ENCODE measurements around the gene GPR39.
A peak's percentile ranks its signal among the peaks of the same experiment; 100 is the strongest.

Gene GPR39

GRCh38 chr2:132414081-132414480 lies 2.5 kb upstream of the GPR39 start:
- DNase-seq (ENCODE audit: low spot score): no peak

- no peak for DNase-seq (ENCODE audit: low spot score)
Observed at GRCh38 chr2:132415256-132415914, 1.2 kb upstream of the GPR39 start.

DNA sequence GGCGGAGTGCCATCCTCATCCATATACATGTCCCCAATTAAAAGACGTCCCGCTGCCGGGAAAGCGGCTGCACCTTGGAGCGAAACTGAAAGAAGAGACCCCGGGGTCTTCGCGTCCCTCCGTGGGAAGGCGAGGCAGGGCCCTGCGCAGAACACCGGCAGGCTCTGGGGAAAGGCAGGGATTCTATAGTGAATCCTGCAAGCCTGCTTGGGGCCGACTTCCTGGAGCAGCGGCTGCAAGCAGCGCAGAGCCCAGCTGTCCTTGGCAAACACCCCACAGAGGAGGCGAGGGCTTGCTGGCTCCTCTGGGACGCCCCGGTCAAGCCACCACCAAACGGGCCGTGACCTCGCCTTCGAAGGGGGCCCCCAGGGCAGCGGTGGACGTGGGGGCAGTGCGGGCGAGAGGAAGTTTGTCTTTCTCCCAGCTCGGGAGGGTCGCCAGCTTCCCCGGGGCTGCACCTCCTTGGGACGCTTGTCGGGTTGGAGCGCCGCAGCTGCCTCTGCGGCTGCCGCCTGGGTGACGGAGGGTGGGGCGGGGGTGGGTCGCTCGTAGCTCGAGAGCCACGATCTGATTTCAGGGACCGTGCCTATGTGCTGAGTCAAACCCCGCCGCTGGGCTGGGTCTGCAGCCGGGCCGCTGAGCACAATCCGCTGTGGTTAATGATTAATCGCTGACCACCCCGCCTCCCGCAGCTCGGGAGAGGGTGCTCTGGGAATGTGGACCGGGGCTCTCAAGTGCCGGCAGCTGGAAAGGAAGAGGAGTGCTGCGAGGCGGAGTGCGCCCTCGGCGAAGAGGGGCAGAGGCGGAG lies 486 bp upstream of the GPR39 start:
- peak; percentile 87 for DNase-seq (ENCODE audit: low spot score)

DNA sequence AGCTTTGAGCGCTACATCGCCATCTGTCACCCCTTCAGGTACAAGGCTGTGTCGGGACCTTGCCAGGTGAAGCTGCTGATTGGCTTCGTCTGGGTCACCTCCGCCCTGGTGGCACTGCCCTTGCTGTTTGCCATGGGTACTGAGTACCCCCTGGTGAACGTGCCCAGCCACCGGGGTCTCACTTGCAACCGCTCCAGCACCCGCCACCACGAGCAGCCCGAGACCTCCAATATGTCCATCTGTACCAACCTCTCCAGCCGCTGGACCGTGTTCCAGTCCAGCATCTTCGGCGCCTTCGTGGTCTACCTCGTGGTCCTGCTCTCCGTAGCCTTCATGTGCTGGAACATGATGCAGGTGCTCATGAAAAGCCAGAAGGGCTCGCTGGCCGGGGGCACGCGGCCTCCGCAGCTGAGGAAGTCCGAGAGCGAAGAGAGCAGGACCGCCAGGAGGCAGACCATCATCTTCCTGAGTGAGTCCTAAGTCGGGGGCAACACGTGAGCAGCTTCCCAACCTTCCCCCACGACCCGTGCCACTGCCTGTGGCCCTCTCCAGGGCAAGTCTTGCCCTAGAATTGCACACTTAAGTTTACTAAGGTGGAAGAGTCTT lies 928 bp downstream of the GPR39 start:
- DNase-seq (ENCODE audit: low spot score): no peak

- no peak for DNase-seq (ENCODE audit: low spot score)
Observed at GRCh38 chr2:132419235-132419634, 2.6 kb downstream of the GPR39 start.

DNA sequence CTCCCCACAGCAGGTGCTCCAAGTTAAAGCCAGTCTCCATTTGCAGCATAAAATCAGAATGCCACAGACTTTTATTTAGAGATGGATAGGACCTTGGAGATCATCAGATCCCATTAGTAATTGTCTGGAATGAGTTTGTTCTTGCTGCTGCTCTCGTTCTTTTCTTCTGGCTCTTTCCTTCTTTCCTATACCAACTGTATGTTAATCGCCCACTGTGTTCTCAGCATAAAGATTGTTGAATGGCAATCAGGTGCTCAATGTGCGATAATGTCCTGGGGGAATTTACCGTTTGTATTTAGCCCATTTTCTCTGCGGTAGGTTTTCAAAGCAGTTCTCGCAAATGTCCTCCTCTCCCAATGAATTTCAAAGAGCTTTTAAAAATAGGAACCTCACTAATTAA lies 3.3 kb downstream of the GPR39 start:
- no peak for DNase-seq (ENCODE audit: low spot score)

GRCh38 chr2:132420816-132421805 lies 4.5 kb downstream of the GPR39 start:
- DNase-seq (ENCODE audit: low spot score): no peak

DNA sequence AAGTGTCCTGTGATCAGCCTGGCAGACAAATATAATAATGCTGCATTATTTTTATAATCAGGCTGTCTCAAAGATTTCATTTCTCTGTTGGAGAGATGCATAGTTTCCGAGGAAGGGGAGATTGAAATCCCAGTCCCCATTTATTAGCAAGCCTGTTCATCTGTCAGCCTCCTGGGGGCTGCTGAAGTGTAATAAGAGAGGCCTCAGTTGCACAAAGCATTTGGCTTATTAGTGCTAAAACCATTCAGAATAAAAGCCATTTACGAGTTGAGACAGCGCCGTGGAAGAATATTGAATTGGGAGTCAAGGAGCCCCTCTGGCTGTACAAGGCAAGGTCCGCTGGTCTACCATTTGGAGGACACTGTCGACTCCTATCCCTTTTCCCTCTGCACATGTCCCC lies 6.1 kb downstream of the GPR39 start:
- DNase-seq (ENCODE audit: low spot score): no peak

GRCh38 chr2:132424526-132425121 lies 8.0 kb downstream of the GPR39 start:
- no peak for DNase-seq (ENCODE audit: low spot score)

DNA sequence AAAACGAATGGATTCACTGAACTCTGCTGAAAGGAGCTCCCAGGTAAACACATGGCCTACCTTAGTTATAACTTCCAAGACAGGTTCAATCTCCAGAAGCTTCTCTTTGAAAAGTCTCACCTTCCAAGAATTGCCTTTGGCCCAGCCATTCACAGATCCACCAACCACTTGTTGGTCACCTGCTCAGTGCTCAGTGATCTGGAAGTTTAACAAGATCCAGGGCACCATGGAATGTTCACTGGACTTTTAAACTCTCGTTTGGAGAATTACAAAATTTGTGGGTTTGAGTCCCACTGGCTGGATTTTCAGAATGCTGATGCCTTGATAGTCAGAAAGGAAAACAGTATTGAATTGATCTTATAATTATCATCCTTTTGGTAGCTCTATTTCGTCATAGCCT lies 9.4 kb downstream of the GPR39 start:
- DNase-seq (ENCODE audit: low spot score): no peak

DNA sequence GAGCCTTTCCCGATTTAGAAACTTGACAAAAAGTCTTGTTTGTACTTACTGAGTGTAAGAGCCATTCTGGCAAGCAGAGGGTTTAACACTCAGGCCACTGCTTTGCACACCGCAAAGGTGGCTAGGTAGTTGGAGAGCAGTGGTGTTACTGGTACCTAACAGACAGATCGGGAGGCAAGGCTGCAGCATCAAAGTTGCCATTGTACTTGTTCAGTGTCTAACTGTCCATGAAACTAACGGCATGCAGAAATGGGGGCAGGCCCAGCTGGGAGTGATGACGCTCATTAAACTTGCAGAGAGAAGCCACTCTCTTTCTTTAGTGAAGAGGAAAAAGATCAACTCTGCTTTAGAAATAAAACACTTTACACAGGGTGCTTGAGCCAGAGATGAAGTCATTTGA lies 10.1 kb downstream of the GPR39 start:
- no peak for DNase-seq (ENCODE audit: low spot score)

DNA sequence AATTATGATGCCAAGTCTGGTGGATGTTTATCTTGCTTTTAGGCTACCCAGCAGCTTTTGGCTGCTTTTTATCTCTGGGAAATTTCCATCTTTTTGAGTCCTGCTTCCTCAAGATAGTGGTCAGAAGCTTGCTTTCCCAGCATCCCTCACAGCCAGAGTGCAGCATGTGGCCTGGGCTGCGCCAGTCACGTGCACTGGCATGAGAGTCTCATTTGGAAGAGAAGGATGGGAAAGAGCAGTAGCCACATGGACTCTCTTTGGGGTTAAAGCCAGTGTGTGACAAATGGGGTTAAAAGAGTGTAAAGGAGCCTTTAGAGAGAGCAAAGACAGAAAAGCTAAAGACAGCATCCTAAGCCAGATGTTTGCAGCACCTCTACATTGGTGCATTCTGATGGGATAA lies 12.7 kb downstream of the GPR39 start:
- DNase-seq (ENCODE audit: low spot score): no peak

DNA sequence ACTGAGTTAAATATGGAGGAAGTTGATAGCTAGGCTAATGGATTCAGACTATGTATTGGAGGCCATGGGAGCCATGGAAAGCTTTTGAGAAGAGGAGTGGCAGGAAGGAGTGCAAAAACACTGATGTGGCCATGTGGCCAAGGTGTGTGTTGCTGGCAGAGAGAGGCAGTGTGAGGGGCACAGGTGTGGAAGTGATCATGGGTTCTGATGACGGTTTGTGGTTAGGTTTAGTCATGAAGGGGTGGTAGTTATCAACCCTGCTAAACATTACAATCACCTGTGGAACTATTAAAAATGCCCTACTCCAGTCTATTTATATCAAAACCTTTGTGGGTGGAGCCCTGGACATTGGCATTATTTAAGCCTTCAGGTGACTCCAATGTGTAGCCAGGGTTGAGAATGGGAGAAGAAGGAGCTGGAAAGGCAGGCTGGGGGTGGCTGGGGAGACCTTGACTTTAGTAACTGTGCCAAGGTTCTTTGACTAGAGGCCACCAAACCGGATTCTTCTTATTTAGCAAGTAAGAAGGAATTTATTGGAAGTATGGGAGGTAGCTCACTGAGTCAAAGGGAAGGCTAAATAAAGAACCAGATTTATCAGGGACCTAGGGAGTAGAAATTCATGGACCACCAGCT lies 13.5 kb downstream of the GPR39 start:
- no peak for DNase-seq (ENCODE audit: low spot score)

DNA sequence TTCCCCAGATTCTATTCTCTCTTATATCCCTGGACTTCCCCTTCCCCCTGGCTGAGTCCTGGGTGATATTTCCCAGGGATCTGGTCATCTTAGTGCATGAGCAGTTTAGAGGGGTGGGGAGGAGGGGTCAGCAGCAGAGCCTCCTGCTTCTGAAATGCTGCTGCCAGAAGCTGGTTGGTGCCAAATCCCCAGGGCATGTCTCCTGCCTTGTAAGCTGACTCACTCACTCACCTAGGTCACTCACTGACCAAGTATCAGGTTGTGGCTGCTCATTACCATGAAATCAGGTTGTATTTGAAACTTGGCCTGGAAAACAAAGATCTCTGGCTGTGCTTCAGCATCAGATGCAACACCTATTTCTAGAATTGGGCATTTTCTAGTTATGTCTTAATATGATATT lies 14.3 kb downstream of the GPR39 start:
- DNase-seq (ENCODE audit: low spot score): no peak

DNA sequence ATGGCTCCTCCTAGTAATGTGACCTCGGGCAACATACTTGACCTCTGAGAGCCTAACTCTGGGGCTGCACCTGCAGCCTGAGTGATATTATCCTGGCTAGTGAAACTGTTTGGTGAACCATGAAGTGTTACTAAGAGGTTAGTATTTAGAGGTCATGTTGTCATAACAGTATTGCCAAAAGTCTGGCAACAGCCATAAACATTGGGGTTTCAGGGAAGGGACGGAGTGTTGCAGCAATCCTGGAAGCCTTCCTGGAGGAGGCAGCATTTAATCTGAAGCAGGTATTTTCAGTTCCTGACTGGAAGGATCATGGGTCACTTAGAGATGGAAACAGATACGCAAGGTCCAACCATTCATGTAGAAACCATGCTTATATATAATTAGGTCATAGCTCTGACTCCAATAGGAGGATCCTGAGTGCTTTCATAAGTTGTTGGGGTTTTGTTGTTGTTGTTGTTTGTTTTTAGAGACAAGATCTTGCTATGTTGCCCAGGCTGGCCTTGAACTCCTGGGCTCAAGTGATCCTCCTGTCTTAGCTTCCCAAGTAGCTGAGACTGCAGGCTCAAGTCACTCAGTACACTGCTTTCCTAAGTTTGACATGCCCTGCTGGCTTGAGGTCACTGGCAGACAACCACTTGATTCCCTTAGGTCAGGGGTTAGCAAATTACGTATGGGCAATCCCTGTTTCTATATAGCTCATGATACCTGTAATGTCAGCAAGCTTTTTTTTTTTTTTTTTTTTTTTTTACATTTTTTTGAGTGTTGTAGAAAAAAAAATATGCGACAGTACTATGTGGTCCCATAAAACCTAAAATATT lies 21.5 kb downstream of the GPR39 start:
- DNase-seq (ENCODE audit: low spot score): no peak

DNA sequence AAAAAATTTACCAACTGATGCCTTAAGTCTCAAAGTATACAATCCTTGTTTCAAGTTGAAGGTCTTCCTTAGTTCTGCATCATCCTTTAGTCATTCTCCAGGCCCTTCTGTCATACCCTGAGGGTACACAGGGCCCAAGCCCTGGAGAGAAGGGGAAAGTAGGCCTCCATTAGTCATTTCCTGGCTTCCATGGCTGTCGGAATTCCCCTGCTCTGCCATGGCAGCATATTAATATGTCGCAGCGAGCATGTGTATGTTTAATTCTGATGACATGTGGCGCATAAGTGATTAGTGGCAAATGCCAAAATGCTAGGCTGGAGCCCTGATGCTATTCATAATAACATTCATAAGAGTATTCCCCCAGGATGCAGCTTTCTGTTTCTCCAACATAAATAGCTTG lies 22.1 kb downstream of the GPR39 start:
- DNase-seq (ENCODE audit: low spot score): no peak

DNA sequence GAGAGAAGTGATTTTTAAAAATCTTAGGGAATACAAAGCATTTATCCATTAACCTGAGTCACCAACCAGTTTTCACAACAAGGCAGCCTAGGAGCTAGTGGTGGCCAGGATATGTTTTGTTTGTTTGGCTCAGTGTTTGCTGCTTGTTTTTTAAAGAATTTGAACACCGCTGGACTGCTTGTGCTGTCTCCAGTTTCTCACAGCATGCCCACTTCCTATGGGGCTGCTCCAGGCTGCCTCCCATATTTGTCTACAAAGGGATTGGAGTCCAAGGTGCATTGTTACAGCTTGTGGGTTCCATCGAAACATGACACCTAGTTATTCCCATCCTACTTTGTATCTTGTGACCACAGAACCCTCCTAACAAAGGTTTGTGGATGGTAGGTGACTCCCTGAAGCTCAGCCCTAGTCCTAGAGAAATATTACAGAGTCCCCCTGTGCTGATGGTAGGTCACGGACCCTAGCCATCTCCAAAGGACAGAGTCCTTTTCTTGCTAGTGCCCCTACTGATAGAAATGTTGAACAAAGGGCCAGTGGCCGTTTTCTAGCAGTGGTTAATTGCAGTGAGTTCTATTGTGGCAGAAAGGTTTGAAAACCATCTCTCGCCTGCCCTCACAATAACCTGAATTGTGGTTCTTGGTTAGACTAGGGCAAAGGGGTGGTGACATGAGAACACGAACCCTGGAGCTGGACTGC lies 23.2 kb downstream of the GPR39 start:
- DNase-seq (ENCODE audit: low spot score): peak; percentile 30

GRCh38 chr2:132441051-132441450 lies 24.4 kb downstream of the GPR39 start:
- DNase-seq (ENCODE audit: low spot score): no peak

GRCh38 chr2:132442278-132442677 lies 25.7 kb downstream of the GPR39 start:
- no peak for DNase-seq (ENCODE audit: low spot score)

GRCh38 chr2:132443106-132443505 lies 26.5 kb downstream of the GPR39 start:
- DNase-seq (ENCODE audit: low spot score): no peak
